Calu3 (cell line): ENCODE measurements around the gene SOHLH1. TPM values are rescaled to one million over a fixed set of nuclear protein-coding genes. Genes with fewer than 3 reads are reported as not detected.

ENCODE experiments used
- BruUV-seq: library from RNA; stranded (reverse); fragments of 400-500 nt; replicated peaks from 2 replicates; lab custom pipeline; 2021; lab: Mats Ljungman, UMichigan
- CTCF ChIA-PET: fragments of 300-600 bp; sonication (Branson Sonifier 250); formaldehyde crosslinking; loops from one replicate; lab custom pipeline; 2022; ENCODE audit warnings: antibody characterized with exemption; lab: Charles Lee
- DNase-seq: peaks from one replicate; pipeline ENCODE4 v3.0.0; 2022
- H3K27ac Mint-ChIP-seq: one replicate; pipeline ENCODE4 v1.8.0; 2022; ENCODE audit warnings: mixed read lengths; ENCODE audit not compliant: unreplicated experiment
- H3K27me3 Mint-ChIP-seq: one replicate; pipeline ENCODE4 v1.8.0; 2022; ENCODE audit warnings: mixed read lengths; ENCODE audit not compliant: unreplicated experiment
- H3K36me3 Mint-ChIP-seq: one replicate; pipeline ENCODE4 v1.8.0; 2022; ENCODE audit warnings: mild to moderate bottlenecking, moderate library complexity, mixed read lengths; ENCODE audit not compliant: insufficient read depth, unreplicated experiment
- H3K4me1 Mint-ChIP-seq: one replicate; pipeline ENCODE4 v1.8.0; 2022; ENCODE audit warnings: mild to moderate bottlenecking, low read depth, mixed read lengths; ENCODE audit not compliant: unreplicated experiment
- H3K4me3 Mint-ChIP-seq: one replicate; pipeline ENCODE4 v1.8.0; 2022; ENCODE audit warnings: mild to moderate bottlenecking, low read depth, moderate library complexity, mixed read lengths; ENCODE audit not compliant: unreplicated experiment
- H3K9me3 Mint-ChIP-seq: one replicate; pipeline ENCODE4 v1.8.0; 2022; ENCODE audit warnings: low read depth, mixed read lengths; ENCODE audit not compliant: unreplicated experiment
- intact Hi-C: fragments of 100-400 bp; cut with micrococcal nuclease; formaldehyde crosslinking; loops from one replicate; pipeline ENCODE4 v1.10.0; 2022; ENCODE audit not compliant: unreplicated experiment
- total RNA-seq: library from RNA; stranded (reverse); gene quantifications from 2 replicates; pipeline ENCODE4 v1.2.3, GENCODE V29; 2022
- TF ChIP-seq, protein P1 (sequence below): fragments of 200-600 bp; IDR thresholded peaks from one replicate; pipeline ENCODE4 v1.8.0; 2022; ENCODE audit warnings: antibody characterized with exemption; ENCODE audit not compliant: unreplicated experiment

SOHLH1 gene
- total RNA-seq, 1 experiment from 2014 or later: not detected

DNA sequence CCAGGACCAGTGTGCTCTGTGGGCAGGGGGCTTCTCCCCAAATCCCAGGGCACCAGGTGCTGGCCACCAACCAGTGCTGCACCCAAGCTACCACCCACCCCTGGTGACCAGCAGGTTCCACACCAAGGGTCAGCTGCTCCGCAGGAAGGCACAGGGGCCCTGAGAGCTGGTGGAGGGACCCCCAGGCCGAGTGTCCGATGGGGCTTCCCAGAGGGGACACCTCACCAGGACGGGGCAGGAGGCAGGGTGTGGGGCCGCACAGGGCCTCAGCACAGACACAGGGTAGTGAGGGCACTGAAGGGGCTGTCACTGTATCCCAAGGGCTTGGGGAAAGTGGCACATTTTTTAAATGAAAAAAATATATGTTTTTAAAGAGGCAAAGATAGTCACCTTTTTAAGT lies 18.1 kb downstream of the SOHLH1 start:
- DNase-seq: no peak
- H3K36me3 Mint-ChIP-seq: peaks cover 5% of the 10 kb centered on the region
- no peaks in the 10 kb centered on the region for H3K9me3 Mint-ChIP-seq
- BruUV-seq: no TSS peak
- CTCF ChIA-PET: no interaction called here
- no peak overlapping the region for H3K27ac Mint-ChIP-seq
- no peaks in the 10 kb centered on the region for H3K4me1 Mint-ChIP-seq
- H3K27me3 Mint-ChIP-seq: peaks cover 31% of the 10 kb centered on the region
- intact Hi-C loops: no loop called here
- no peak overlapping the region for H3K4me3 Mint-ChIP-seq
- TF ChIP-seq, protein P1, sequence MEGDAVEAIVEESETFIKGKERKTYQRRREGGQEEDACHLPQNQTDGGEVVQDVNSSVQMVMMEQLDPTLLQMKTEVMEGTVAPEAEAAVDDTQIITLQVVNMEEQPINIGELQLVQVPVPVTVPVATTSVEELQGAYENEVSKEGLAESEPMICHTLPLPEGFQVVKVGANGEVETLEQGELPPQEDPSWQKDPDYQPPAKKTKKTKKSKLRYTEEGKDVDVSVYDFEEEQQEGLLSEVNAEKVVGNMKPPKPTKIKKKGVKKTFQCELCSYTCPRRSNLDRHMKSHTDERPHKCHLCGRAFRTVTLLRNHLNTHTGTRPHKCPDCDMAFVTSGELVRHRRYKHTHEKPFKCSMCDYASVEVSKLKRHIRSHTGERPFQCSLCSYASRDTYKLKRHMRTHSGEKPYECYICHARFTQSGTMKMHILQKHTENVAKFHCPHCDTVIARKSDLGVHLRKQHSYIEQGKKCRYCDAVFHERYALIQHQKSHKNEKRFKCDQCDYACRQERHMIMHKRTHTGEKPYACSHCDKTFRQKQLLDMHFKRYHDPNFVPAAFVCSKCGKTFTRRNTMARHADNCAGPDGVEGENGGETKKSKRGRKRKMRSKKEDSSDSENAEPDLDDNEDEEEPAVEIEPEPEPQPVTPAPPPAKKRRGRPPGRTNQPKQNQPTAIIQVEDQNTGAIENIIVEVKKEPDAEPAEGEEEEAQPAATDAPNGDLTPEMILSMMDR: no peak

DNA sequence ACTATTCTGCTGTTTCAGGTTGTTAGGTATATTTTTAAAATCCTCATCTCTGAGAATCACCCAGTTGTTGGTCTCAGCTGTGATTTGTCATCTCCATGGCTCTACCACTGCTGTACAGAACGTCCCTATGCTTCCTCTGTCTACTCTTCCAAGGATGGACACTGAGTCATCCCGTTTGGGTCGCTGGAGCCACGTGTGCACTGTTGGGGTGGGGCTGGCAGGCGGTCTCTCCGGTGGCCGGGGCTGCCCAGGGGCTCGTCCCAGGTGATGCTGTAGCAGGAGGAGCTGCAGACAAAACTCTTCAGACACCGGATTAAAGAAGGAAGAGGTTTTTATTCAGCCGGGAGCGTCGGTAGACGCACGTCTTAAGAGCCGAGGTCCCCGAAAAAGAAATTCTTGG lies 19.2 kb downstream of the SOHLH1 start:
- CTCF ChIA-PET: no interaction called here
- no TSS peak for BruUV-seq
- intact Hi-C loops: no loop called here
- Mint-ChIP-seq H3K36me3 (peaks cover 5% of the 10 kb centered on the region), H3K27me3 (peaks cover 31% of the 10 kb centered on the region), H3K4me3 (no peak overlapping the region), H3K4me1 (no peaks in the 10 kb centered on the region), H3K27ac (no peak overlapping the region), H3K9me3 (no peaks in the 10 kb centered on the region)
- TF ChIP-seq, protein P1: no peak
- no peak for DNase-seq

DNA sequence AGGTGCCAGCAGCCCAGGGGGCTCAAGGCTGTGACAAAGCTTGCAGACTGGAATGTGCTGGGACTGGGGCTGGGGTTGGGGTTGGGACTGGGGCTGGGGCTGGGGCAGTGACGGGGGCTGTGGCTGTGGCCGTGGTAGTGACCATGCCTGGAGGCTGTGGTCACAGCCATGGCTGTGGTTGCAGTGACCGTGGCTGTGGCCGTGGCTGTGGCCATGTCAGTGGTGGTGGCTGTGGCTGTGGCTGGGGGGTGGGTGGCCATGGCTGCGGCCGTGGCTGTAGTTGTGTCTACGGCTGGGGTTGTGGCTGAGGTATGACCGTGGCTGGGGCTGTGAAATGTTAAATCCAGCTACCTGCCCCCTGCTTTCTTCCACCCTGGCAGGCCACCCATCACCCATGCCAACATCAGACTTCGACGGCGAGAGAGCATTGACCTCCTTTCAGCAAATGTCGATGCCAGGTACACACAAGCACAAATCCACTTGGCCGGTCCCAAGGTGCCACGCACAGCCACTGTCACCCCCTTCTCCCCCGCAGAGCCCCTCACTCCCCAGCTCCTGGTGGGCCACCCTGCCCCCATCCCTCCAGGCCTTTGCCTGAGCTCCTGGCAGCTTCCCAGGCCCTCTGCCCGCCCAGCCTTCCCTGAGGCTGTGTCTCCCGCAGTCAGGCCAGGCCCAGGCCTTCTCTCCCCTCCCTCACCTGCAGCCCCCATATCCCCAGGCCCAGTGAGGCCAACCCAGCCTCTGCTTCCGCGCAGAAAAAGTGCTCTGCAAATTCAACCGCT lies 20.9 kb downstream of the SOHLH1 start:
- CTCF ChIA-PET: no interaction called here
- peaks cover 45% of the 10 kb centered on the region for H3K27me3 Mint-ChIP-seq
- no peaks in the 10 kb centered on the region for H3K4me1 Mint-ChIP-seq
- TF ChIP-seq, protein P1: no peak
- no peak overlapping the region for H3K4me3 Mint-ChIP-seq
- intact Hi-C loops: no loop called here
- no peaks in the 10 kb centered on the region for H3K9me3 Mint-ChIP-seq
- H3K27ac Mint-ChIP-seq: no peak overlapping the region
- no peak for DNase-seq
- peaks cover 5% of the 10 kb centered on the region for H3K36me3 Mint-ChIP-seq
- no TSS peak for BruUV-seq

DNA sequence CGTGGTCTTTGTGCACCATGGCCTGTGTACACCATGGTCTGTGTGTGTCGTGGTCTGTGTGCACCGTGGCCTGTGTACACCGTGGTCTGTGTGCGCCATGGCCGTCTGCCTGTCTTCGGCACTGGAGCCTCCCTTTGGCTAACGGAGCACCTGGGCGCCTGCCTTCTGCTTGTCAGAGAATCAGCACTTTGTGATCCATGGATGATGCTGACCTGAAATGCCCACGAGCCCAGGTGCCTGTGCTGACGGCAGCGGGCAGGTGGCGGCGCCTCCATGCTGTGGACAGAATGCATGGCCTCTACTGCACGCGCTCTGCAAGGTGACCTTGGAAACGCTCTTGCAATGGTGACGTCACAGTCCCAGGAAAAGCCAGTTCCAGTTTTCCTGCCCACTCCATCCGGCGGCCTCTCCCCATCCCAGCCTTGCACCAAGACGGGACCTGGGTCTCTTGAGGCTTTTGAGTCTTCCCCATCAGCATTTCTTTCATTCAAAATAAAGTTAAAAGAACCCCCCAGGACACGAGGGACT lies 21.6 kb downstream of the SOHLH1 start:
- no peak overlapping the region for H3K4me3 Mint-ChIP-seq
- intact Hi-C loops: no loop called here
- H3K27me3 Mint-ChIP-seq: peaks cover 50% of the 10 kb centered on the region
- CTCF ChIA-PET: no interaction called here
- no peaks in the 10 kb centered on the region for H3K4me1 Mint-ChIP-seq
- BruUV-seq: no TSS peak
- DNase-seq: no peak
- no peaks in the 10 kb centered on the region for H3K9me3 Mint-ChIP-seq
- H3K36me3 Mint-ChIP-seq: peaks cover 5% of the 10 kb centered on the region
- TF ChIP-seq, protein P1: no peak
- H3K27ac Mint-ChIP-seq: no peak overlapping the region
